Astrocyte (in vitro differentiated cells and primary cell): ENCODE data around the gene EML1. TPM values are rescaled to one million over a fixed set of nuclear protein-coding genes. Genes with fewer than 3 reads are reported as not detected.

Source experiments
- DNase-seq: peaks from one replicate; pipeline ENCODE4 v3.0.0-alpha.2; 2010; ENCODE audit warnings: low read depth
- FAIRE-seq: peaks from 2 replicates; lab custom pipeline; 2011; peaks lifted over from hg19 to GRCh38; lab: Jason Lieb, UNC
- H2AFZ ChIP-seq: 2 replicates; pipeline ENCODE4 v1.6.0; 2012; ENCODE audit warnings: low read depth, low read length, inconsistent platforms
- H3K27ac ChIP-seq: 2 replicates; pipeline ENCODE4 v1.5.1; 2011; ENCODE audit warnings: low read depth, low read length, inconsistent platforms
- H3K27me3 ChIP-seq: 2 replicates; pipeline ENCODE4 v1.6.0; 2011; ENCODE audit warnings: low read length, inconsistent platforms; ENCODE audit not compliant: insufficient read depth
- H3K36me3 ChIP-seq: 2 replicates; pipeline ENCODE4 v1.5.1; 2011; ENCODE audit warnings: low read length, inconsistent platforms; ENCODE audit not compliant: insufficient read depth
- H3K4me1 ChIP-seq: 2 replicates; pipeline ENCODE4 v1.5.1; 2011; ENCODE audit warnings: low read length, inconsistent platforms; ENCODE audit not compliant: insufficient read depth
- H3K4me2 ChIP-seq: 2 replicates; pipeline ENCODE4 v1.6.0; 2012; ENCODE audit warnings: low read length, inconsistent platforms
- H3K4me3 ChIP-seq: 2 replicates; pipeline ENCODE4 v1.5.1; 2011; ENCODE audit warnings: low read depth, mild to moderate bottlenecking, low read length, inconsistent platforms; ENCODE audit not compliant: insufficient read depth
- H3K79me2 ChIP-seq: 2 replicates; pipeline ENCODE4 v1.6.0; 2012; ENCODE audit warnings: mild to moderate bottlenecking, low read length, inconsistent platforms; ENCODE audit not compliant: insufficient read depth
- H3K9ac ChIP-seq: 2 replicates; pipeline ENCODE4 v1.6.0; 2012; ENCODE audit warnings: mild to moderate bottlenecking, low read length, inconsistent platforms
- H3K9me3 ChIP-seq: 2 replicates; pipeline ENCODE4 v1.5.1; 2012; ENCODE audit warnings: low read depth, mild to moderate bottlenecking, low read length, inconsistent platforms; ENCODE audit not compliant: insufficient read depth
- H4K20me1 ChIP-seq: 2 replicates; pipeline ENCODE4 v1.6.0; 2012; ENCODE audit warnings: low read length, inconsistent platforms; ENCODE audit not compliant: insufficient read depth
- H3K27ac Mint-ChIP-seq: one replicate; pipeline ENCODE4 v1.8.0; 2021; ENCODE audit warnings: mild to moderate bottlenecking, mixed read lengths; ENCODE audit not compliant: unreplicated experiment
- H3K27me3 Mint-ChIP-seq: one replicate; pipeline ENCODE4 v1.8.0; 2021; ENCODE audit warnings: low read depth, mixed read lengths; ENCODE audit not compliant: unreplicated experiment
- H3K36me3 Mint-ChIP-seq: one replicate; pipeline ENCODE4 v1.8.0; 2021; ENCODE audit warnings: low read depth, mixed read lengths; ENCODE audit not compliant: unreplicated experiment
- H3K4me1 Mint-ChIP-seq: one replicate; pipeline ENCODE4 v1.8.0; 2021; ENCODE audit warnings: low read depth, mixed read lengths; ENCODE audit not compliant: unreplicated experiment
- H3K4me3 Mint-ChIP-seq: one replicate; pipeline ENCODE4 v1.8.0; 2021; ENCODE audit warnings: mild to moderate bottlenecking, moderate library complexity, mixed read lengths; ENCODE audit not compliant: unreplicated experiment
- H3K9me3 Mint-ChIP-seq: one replicate; pipeline ENCODE4 v1.8.0; 2021; ENCODE audit warnings: mild to moderate bottlenecking, mixed read lengths; ENCODE audit not compliant: unreplicated experiment
- CTCF ChIP-seq: IDR thresholded peaks from 2 replicates; pipeline ENCODE4 v1.5.1; 2011; ENCODE audit warnings: low read depth, mild to moderate bottlenecking, inconsistent platforms, low read length, moderate library complexity; ENCODE audit not compliant: insufficient read depth
- EZH2 ChIP-seq: IDR thresholded peaks from 2 replicates; pipeline ENCODE4 v1.6.1; 2012; ENCODE audit warnings: mild to moderate bottlenecking, low read length, inconsistent platforms; ENCODE audit not compliant: insufficient read depth
- total RNA-seq: library from RNA; stranded (reverse); gene quantifications from 2 replicates; pipeline ENCODE4 v1.2.1, GENCODE V29; 2021

The EML1 gene
- total RNA-seq, 1 donor from 2014 or later = 17.1 TPM

GRCh38 chr14:99769123-99769522, 24.1 kb upstream of the EML1 start:
- FAIRE-seq (no peak), DNase-seq (no peak)
- Histone ChIP-seq H3K4me2 (no peak overlapping the region), H3K9me3 (no peaks in the 10 kb centered on the region), H3K4me3 (no peak overlapping the region), H2AFZ (no peak overlapping the region), H4K20me1 (no peaks in the 10 kb centered on the region), H3K27me3 (no peaks in the 10 kb centered on the region), H3K36me3 (no peaks in the 10 kb centered on the region), H3K27ac (no peak overlapping the region), H3K9ac (no peak overlapping the region), H3K79me2 (no peaks in the 10 kb centered on the region), H3K4me1 (peaks cover 13% of the 10 kb centered on the region)
- Mint-ChIP-seq H3K9me3 (peaks cover 6% of the 10 kb centered on the region), H3K27ac (no peak overlapping the region), H3K36me3 (no peaks in the 10 kb centered on the region), H3K4me1 (peaks cover 10% of the 10 kb centered on the region), H3K4me3 (no peak overlapping the region), H3K27me3 (peaks cover 18% of the 10 kb centered on the region)
- no peak for TF ChIP-seq EZH2
- TF ChIP-seq CTCF = no peak

GRCh38 chr14:99769799-99770198, 23.4 kb upstream of the EML1 start:
- no peak overlapping the region for H3K27ac ChIP-seq
- H4K20me1 ChIP-seq = no peaks in the 10 kb centered on the region
- no peaks in the 10 kb centered on the region for H3K9me3 ChIP-seq
- no peak overlapping the region for H3K4me3 ChIP-seq
- H3K9ac ChIP-seq = no peak overlapping the region
- H3K36me3 Mint-ChIP-seq = no peaks in the 10 kb centered on the region
- no peaks in the 10 kb centered on the region for H3K79me2 ChIP-seq
- TF ChIP-seq CTCF = no peak
- TF ChIP-seq EZH2 = no peak
- H3K27me3 Mint-ChIP-seq = peaks cover 14% of the 10 kb centered on the region
- H3K36me3 ChIP-seq = no peaks in the 10 kb centered on the region
- DNase-seq (no peak), FAIRE-seq (no peak)
- peaks cover 18% of the 10 kb centered on the region for H3K4me1 ChIP-seq
- peaks cover 6% of the 10 kb centered on the region for H3K9me3 Mint-ChIP-seq
- H3K4me1 Mint-ChIP-seq = peaks cover 10% of the 10 kb centered on the region
- H2AFZ ChIP-seq = no peak overlapping the region
- H3K27ac Mint-ChIP-seq = no peak overlapping the region
- no peak overlapping the region for H3K4me2 ChIP-seq
- H3K27me3 ChIP-seq = no peaks in the 10 kb centered on the region
- H3K4me3 Mint-ChIP-seq = no peak overlapping the region

- H3K4me1 Mint-ChIP-seq = peaks cover 10% of the 10 kb centered on the region
- no peak overlapping the region for H3K4me3 Mint-ChIP-seq
- Histone ChIP-seq H3K4me1 (peaks cover 14% of the 10 kb centered on the region), H4K20me1 (no peaks in the 10 kb centered on the region), H3K36me3 (no peaks in the 10 kb centered on the region), H2AFZ (no peak overlapping the region), H3K79me2 (no peaks in the 10 kb centered on the region), H3K27ac (no peak overlapping the region), H3K4me3 (no peak overlapping the region), H3K27me3 (no peaks in the 10 kb centered on the region), H3K9ac (no peak overlapping the region), H3K9me3 (no peaks in the 10 kb centered on the region), H3K4me2 (no peak overlapping the region)
- no peak for TF ChIP-seq CTCF
- peaks cover 18% of the 10 kb centered on the region for H3K27me3 Mint-ChIP-seq
- FAIRE-seq (no peak), DNase-seq (no peak)
- H3K36me3 Mint-ChIP-seq = no peaks in the 10 kb centered on the region
- H3K27ac Mint-ChIP-seq = no peak overlapping the region
- peaks cover 6% of the 10 kb centered on the region for H3K9me3 Mint-ChIP-seq
Observed at GRCh38 chr14:99772371-99773283, 20.6 kb upstream of the EML1 start.
